Activated CD4-positive, alpha-beta T cell treated with anti-CD3 and anti-CD28 coated beads, Interleukin-2, amount 50 U/mL, for 4 hours (primary cell): ENCODE results near the gene TFDP3.

Experiments used
- DNase-seq, 2 experiments: peaks; one replicate each; pipeline ENCODE4 v3.0.0-alpha.2; 2020

The TFDP3 gene, protein sequence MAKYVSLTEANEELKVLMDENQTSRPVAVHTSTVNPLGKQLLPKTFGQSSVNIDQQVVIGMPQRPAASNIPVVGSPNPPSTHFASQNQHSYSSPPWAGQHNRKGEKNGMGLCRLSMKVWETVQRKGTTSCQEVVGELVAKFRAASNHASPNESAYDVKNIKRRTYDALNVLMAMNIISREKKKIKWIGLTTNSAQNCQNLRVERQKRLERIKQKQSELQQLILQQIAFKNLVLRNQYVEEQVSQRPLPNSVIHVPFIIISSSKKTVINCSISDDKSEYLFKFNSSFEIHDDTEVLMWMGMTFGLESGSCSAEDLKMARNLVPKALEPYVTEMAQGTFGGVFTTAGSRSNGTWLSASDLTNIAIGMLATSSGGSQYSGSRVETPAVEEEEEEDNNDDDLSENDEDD

DNA sequence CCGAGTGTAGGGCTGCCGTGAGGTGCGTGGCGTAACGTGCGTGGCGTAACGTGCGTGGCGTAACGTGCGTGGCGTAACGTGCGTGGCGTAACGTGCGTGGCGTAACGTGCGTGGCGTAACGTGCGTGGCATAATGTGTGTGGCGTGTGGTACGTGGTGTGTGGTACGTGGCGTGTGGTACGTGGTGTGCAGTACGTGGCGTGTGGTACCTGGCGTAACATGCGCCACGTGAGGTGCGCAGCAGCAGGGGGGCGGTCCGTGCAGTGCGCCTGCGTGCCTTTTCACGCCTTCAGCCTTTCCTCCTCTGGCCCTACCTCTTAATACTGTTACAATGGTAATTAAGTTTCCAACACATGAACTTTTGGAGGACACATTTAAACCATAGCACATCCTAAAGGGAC is at the start of gene TFDP3:
TSS of gene TFDP3 (minus strand) at position 26 of the 400 bp plus-strand sequence. CDS start 95 bp downstream, outside the sequence.
- DNase-seq: no peak

DNA sequence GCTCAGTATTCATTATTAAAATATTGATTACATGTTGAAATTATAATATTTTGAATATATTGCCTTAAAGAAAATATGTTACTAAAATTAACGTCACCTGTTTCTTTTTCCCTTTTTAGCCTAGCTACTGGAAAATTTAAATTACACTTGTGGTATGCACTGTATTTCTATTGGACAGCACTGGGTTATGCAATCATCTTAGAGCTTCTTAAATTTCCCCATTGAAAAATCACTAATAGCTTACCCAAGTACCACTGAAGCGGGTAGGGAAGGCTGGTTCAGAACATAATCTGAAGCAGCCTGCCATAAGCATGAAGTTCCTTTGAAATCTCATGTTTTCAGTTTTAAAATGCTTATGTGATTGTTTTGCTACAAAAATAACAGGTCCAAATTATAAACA is 49.5 kb upstream of the TFDP3 start:
- no peak for DNase-seq

DNA sequence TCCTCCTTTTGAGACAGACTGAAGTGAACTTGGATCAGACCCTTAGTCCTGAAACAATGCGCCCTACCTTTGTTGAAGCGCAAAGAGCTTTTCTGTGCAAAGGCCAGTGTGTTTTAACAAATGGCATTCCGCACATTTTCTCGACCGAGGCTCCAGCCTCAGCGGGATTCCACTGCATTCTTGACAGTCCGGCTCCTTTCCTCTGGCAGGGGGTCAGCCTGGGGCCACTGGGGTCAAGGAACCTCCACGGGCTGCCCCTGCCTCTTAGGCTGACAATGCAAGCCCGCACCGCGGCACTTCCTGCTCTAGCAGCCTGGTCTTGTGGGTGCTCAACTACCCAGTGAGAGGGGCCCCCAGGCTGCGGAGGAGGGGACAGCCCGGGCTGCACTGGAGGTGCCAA is 47.2 kb upstream of the TFDP3 start:
- DNase-seq: no peak

DNA sequence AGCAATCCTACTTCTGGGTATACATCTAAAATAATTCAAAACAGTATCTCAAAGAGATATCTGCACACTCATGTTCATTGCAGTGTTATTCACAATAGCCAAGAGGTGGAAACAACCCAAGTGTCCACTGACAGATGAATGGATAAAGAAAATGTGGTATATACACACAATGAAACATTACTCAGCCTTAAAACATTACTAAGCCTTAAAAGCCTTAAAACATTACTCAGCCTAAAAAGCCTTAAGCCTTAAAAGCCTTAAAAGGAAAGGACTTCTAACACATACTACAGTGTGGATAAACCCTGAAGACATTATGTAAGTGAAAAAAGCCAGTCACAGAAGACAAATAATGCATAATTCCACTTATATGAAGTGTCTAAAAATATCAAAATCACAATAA is 40.3 kb upstream of the TFDP3 start:
- no peak for DNase-seq

DNA sequence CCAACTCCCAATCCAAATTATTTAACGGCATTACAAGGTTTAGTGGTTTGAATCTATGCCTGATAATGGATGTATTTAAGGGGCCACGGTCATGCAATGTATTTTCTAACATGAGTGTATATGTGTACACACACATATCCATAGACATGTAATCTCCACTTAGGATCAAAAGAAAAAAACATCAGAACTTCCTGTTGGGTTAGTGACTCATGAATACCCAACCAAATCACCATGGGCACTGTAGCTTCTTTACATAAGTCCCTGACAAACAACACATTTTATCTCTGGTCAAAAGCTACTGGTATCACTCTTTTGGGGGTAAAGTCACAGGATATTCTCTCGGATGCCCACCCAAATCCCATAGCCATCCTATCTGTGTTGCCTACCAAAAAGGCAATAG is 36.5 kb upstream of the TFDP3 start:
- no peak for DNase-seq

DNA sequence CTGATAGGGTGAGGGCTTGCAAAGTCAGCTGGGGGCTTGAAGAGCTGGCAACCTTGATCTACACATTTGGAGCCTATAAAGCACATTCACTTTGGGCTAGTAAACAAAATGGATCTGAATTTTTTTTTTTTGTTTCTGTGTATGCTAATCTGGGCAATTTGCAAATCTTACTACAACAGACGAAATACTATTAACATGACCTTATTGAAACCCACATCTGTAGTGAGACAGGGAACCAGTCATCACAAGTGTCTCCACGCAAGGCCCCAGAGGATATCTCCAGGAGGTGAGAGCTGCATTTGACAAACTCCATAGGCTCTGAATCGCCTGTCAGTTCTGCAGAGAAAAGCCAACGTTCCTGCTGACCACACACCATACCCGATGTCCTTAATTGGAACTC is 33.0 kb upstream of the TFDP3 start:
- no peak for DNase-seq

DNA sequence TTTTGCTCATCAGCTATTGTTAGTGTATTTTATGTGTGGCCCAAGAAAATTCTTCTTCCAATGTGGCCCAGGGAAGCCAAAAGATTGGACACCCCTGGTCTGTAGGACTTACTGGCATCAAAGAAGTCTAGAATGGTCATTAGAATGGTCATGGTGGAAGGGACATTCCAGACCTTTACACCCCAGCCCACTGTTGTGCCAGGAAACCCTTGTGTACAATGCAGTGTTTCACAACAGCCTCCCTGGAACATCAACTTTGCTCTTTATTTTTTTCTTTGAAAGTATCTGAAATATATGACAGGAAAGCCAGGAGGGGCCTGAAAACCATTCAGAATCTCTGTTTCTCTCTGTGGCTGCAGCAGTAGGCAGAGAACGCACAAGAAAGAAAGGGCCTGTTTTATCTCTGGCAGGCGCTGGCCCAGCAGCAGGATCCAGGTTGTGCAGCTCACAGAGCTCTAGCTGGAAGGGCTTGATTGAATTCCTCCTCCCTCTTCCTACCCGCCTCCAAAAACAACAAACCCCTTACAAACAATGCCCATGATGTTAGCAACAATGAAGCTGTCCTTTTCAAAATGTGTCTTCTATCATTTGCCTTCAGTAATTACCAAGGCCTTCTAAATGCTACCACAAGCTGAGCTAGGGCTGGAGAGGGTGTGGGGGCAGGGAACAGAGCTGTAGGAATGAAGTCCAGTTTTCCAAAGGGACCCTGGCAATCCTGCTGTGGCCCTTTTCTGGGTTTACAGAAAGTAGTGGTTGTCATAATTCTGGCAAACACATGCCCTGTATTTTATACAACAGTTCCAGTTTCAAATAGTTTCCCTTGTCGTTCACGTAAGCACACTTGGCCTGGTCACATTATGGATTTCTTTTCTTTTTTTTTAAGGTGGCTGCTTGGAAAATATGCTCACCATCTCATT is 32.3 kb upstream of the TFDP3 start:
- no peak for DNase-seq

DNA sequence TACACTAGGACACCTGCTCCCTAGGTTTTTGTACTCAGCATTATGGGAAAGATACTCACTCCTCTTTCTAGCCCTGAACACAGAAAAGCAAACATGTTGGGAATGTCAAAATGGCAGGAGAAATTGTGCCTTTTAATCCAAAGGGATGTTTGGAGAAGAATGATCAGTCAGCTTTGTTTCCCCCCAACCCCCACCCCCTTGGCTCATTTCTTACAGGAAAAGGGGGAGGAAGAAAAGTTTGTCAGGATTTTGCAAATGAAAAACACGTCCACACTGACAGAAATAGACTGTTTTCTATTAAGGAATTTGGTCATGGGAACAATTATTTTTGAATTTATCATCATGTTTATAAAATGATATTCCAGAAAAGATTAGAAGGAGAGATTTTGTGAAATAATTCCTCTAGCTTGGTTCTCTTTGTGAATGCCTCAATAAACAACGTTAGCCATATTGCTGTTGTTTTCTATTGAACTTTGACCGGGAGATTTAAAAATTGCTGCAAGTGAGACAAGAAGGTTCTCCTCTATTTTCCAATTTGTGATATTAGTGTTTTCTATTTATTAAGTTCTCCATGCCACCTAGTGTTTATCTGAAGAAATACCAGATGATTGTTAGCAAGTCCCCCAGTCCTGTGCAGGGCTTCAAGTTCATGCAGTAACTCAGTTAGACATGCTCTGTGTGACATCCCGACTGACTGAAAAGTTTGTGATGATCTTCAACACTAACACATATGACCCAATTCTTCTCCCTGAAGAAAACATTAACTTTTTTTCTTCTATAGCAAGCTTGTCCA is 31.3 kb upstream of the TFDP3 start:
- DNase-seq: no peak

DNA sequence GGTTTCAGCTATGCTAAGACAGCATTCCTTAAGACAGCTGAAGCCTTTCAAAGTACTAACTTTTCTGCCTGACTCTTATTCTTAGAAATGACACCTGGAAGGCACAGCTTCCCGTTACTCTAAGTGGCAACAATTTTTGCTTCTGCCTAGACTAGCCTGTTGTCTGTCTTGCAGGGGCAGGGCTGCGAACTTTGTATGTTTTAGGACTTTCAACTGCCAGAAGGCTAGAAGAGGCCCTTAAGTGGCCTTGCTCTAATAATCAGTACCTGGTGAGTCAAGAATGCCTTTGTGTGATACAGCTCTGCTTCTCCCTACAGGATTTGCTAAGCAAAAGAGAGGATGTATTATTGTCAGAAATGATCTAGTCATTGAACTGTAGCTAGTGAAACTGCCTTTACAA is 30.0 kb upstream of the TFDP3 start:
- no peak for DNase-seq

DNA sequence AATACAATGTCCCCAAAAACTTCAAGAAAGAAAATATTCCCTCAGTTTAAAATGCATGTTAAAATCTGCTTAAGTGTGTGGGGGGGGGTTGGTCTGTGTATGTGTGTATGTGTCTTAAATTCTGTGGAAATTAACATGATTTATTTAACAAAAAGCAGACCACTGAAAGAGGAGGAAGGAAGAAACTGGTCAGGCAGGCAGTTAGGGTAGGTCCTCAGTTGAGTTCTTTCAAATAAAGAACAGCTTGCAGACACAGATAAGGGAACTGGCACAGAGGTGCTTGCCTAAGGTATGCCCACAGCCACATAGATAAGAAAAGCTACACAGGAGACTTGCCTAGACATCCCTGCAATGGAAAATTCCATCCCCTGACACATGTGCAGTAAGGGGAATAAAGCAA is 28.8 kb upstream of the TFDP3 start:
- no peak for DNase-seq

DNA sequence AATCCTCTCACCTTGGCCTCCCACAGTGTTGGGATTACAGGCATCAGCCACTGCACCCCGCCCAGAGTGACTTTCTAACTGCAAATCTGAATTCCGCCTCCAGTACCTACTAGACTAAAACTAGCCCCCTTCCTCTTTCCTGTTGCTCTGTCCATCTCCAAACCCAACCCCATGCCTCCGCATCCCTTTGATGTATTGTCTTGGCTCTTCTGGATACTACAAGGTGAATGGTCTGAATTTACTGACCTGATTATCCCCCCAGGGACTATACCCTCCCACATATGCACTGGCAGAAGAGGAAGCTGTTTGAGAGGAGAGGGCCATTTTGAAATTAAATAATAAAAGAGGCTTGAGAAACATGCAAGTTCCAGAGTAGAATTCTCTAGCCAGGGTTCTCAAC is 17.7 kb upstream of the TFDP3 start:
- DNase-seq: no peak

DNA sequence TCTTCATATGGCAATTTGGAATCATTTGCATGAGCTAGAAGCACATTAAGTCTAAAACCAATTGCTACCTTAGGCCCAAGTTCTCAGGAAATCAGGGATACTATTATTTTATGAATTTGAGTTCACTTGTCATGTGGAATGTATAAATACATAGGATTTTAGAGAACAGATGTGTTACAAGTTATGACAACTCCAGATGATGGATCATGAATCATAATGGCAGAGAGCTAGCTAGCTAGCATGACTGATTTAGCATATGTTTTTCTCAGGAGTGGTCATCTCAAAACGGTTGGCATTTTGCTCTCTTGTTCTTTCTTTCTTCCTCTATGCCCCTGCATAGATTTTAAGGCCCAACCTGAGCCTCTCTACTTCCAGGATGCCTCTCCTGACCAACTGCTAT is 14.2 kb upstream of the TFDP3 start:
- DNase-seq: no peak

DNA sequence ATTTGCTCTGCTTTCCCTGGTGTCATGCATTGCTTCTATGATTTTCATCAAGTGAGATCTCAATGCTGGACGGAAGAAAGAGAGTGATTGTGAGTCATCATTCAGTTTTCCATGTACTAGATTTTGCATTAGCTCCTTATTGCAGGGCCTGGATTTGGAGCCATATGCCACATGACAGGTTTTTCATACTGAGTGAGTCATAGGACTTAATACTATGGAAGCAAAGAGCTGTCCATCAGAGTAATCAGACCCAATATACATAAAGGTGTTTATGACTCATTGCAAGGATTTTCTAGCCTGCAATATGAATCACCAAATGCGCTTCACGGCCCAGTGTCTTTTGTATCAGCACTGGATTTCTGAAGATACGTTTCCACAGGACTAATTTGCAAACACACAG is 11.2 kb upstream of the TFDP3 start:
- DNase-seq: no peak

DNA sequence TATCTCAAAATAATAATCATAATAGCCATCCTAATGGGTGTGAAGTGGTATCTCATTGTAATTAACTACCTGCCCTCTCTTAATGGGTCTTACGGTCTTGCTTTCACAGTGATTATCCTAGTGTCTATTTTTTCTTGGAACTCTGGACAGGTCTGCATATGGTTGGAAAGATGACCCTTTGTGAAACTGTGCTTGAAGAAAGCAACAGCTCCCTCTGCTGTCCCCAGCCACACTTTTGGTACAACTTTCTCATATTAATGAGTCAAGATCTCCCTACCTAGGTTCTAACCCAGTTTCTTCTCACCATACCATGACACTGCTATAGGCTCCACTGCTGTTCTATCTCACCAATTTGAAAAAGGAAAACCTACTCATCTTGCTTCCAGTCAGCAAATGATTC is 2.4 kb downstream of the TFDP3 start:
- DNase-seq: no peak

DNA sequence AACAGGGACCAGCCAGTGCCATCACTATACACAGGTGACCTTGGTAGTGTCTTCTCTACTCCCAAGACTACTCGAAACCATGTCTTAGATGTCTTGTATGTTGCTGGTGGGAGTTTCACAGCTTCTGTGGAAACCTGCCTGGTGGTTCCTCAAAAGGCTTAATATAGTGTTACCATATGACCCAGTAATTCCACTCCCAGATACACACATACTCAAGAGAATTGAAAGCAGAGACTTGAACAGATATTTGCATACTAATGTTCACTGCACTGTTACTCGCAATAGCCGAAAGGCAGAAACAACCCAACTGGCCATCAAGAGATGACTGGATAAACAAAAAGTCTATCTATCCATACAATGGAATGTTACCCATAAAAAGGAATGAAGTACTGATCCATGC is 3.1 kb downstream of the TFDP3 start:
- no peak for DNase-seq

DNA sequence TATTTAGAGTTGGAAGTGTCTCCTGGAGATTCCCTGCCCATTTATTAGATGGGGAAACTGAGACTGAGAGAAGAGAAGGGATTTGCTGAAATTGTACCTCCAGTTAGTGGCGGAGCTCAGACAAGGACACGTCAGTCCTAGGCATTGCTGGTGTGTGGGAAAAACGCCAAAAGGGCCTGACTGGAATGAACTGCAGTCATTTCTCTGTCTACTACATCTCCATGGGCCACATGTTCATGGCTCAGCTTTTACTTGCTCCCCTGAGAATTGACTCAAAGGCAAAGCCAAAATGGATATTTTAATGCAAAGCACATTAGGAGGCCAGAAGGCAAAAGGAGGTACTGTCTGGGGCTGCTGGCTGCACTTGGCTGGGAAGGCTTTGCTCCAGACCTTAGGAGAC is 3.9 kb downstream of the TFDP3 start:
- no peak for DNase-seq

DNA sequence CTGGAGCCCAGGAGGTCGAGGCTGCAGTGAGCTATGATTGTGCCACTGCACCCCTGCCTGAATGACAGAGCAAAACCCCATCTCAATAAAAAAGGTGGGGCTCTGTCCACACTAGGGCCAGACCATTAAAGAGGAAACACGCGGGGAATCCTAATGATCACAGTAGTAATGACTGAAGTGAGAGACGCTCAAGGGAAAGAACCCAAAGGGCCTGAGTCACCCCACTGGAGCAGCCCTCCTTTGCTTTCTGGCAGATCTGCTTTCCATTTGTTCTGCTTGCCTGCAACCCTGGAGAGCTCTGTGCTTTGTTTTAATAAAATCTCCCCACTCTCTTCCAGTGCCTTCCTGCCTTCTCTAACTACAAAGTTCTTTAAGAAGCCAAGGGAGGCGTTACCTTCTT is 5.0 kb downstream of the TFDP3 start:
- no peak for DNase-seq

DNA sequence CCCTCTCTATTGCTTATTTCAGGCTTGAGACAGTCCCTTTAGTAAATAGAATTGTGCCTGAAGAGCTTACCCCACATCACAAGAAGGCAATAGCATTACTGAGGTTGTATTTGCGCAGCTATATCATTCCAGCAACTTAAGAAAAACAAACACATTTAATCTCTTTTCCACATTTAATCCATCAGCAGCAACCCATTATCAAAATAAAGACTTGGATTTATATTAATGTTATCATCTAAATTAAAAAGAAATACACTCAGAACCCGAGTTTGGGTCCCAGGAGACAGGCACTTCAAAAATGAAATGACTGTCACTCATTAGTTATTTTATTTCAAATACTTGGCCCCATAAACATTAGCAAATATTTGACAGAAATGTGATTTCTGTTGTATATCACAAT is 10.4 kb downstream of the TFDP3 start:
- no peak for DNase-seq

DNA sequence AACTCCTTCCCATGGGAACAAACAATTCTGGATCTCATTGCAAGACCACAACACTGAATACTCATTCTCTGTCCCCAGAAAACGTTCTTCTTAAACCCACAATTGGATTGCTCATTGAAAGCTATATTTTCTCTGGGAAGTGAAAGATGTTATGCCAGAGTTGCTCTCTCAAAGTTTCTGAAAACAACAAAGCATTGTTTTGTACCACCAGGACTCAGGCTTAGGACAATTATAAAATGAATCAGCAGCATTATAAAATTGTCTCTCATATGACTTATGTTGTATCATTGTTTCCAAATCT is 26.5 kb downstream of the TFDP3 start:
- DNase-seq: no peak

DNA sequence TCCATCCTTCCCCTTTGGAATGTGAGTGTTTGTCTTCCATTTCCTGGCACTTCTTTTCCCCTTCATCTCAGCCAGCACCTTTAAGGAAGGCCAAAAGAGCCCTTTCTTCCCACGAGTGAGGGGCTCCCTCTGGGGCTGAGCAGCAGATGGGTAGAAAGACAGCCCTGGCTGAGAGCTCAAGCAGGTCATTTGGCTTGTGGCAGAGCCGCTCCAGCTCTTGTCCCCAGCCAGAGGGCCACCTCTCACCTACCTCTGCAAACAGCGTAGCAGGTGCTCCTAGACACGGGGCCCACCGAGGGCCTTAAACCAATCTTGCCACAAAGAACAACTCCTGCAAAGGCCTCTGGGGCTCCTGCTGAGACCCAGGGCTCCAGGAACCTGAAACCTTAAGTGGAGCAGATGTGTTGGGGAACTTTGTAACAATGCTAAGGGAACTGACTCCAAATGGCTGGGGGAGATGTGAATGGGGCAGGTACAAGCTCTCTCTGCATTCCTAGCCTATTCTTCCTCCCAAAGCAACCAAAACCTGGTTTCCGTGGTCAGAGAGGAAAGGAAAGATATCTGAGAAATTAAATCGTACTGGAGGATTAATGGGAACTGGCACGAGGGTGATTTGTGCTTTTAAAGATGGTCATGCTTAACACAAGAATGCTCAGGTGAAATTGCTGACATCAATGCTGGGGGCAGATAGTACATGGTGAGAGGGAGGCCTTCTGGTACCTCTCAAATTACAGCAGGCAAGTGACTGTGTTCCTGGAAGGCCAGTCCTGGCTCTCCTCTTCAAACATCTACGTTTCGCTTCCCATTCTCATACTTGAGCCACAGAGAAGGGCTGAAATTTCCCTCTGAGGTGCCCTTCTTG is 27.0 kb downstream of the TFDP3 start:
- DNase-seq: no peak

DNA sequence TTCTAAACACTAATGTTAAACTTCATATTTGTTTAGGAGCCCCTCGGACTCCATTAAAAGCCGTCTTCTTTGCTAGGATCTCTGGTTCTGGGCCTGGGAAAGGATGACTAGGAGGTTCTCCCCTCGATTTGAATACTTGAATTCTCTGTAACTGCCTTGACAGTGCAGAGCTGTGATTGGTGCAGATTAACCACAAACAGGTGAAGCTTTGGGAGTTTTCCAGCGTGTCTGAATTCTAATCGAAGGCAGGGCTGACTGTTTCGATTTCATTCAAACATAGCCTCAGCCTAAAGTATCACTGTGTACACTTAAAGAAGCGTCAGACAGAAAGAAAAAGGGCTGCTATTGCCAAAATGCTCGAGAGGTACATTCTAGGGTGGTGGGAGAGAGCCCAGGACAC is 29.0 kb downstream of the TFDP3 start:
- no peak for DNase-seq

DNA sequence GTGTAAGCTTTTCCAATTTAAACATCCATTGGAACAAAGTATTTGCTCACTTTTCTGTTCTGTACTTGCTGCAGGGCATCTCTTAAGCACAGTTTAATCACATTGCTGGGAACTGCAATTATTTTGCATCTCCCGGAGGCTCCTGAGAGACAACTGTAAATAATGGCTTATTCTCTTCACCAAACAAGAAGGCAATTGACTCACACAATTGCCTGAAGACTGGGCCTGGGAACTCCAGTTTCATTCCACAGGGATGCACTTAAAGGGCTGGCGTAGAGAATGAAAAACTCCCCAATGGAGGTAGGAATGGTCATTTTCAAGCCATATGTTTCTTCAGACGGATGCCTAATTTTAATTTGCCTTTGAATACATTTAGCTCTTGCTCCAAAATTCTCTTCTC is 29.5 kb downstream of the TFDP3 start:
- no peak for DNase-seq

DNA sequence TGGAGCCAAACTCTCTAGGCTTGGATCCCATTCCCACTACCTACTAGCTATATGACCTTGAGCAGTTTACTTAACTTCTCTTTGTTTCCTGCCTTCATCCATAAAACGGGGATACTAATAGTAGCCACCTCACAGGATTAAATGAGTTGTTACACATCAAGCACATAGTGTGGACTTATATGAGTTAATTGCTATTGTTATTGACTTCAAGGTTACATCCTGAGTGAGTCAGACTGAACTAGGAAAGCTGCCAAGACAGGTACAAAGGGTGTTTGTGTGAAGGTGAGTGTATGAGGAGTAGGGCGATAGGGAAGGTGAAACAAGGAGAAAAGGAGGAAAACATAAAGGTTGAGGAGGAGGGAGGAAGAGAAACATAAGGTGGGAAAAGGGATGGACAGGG is 32.2 kb downstream of the TFDP3 start:
- DNase-seq: no peak
